CD14-positive monocyte (primary cell): ENCODE data around the gene FAM83G. TPM values are rescaled to one million over a fixed set of nuclear protein-coding genes. Genes with fewer than 3 reads are reported as not detected.
A peak's percentile ranks its signal among the peaks of the same experiment; 100 is the strongest.

Source experiments
- DNase-seq, 3 donors: peaks; one replicate each; pipeline ENCODE4 v3.0.0-alpha.2; 2011 to 2022
- H2AFZ ChIP-seq: 2 replicates; pipeline ENCODE4 v1.6.0; 2012; ENCODE audit warnings: mild to moderate bottlenecking, low read depth, low read length, inconsistent platforms; ENCODE audit not compliant: insufficient read depth, poor library complexity, severe bottlenecking
- H3K27ac ChIP-seq, 2 donors: 1 replicate in 1 of 2; 2 replicates in 1 of 2; pipeline ENCODE4 v1.5.1; 2012 to 2013; ENCODE audit warnings: low read length in 2 of 2, control low read depth in 1 of 2, inconsistent platforms in 1 of 2, low read depth in 1 of 2, mild to moderate bottlenecking in 1 of 2
- H3K27me3 ChIP-seq, 2 donors: one replicate each; pipeline versions ENCODE4 v1.6.0 to v1.6.1; 2011 to 2013; ENCODE audit warnings: low read length in 2 of 2; ENCODE audit not compliant: control insufficient read depth in 2 of 2, insufficient read depth in 2 of 2
- H3K36me3 ChIP-seq, 2 donors: replicated peaks in 1 of 2; 1 replicate in 1 of 2; 2 replicates in 1 of 2; pipeline versions ENCODE4 v1.5.1 to v1.6.1; 2012 to 2013; ENCODE audit warnings: low read length in 2 of 2, control low read depth in 1 of 2, inconsistent platforms in 1 of 2, mild to moderate bottlenecking in 1 of 2; ENCODE audit not compliant: insufficient read depth in 2 of 2, control insufficient read depth in 1 of 2
- H3K4me1 ChIP-seq, 2 donors: 1 replicate in 1 of 2; 2 replicates in 1 of 2; pipeline versions ENCODE4 v1.5.1 to v1.6.1; 2012 to 2013; ENCODE audit warnings: low read length in 2 of 2, control low read depth in 1 of 2, inconsistent platforms in 1 of 2, mild to moderate bottlenecking in 1 of 2, moderate library complexity in 1 of 2; ENCODE audit not compliant: insufficient read depth in 2 of 2, control insufficient read depth in 1 of 2
- H3K4me2 ChIP-seq: replicated peaks from 2 replicates; pipeline ENCODE3; 2012; ENCODE audit warnings: low read length, moderate library complexity, mild to moderate bottlenecking; ENCODE audit not compliant: poor library complexity, severe bottlenecking; ENCODE audit errors: extremely low read depth
- H3K4me3 ChIP-seq, 3 experiments: fragments of 200-600 bp in 1 of 3; sonication (generic) in 1 of 3; replicated peaks in 1 of 3; 1 replicate in 2 of 3; 2 replicates in 1 of 3; pipeline ENCODE4 v1.5.1; 2011 to 2013; ENCODE audit warnings: low read length in 3 of 3, mild to moderate bottlenecking in 3 of 3, control low read depth in 2 of 3, low read depth in 2 of 3, inconsistent platforms in 1 of 3, moderate library complexity in 1 of 3
- H3K79me2 ChIP-seq: 2 replicates; pipeline ENCODE4 v1.6.0; 2012; ENCODE audit warnings: mild to moderate bottlenecking, control low read depth, inconsistent platforms, low read length, moderate library complexity; ENCODE audit not compliant: insufficient read depth
- H3K9ac ChIP-seq: 2 replicates; pipeline ENCODE4 v1.6.0; 2017; ENCODE audit warnings: low read length, mild to moderate bottlenecking; ENCODE audit not compliant: insufficient read depth, poor library complexity, severe bottlenecking
- H3K9me3 ChIP-seq, 2 donors: replicated peaks in 1 of 2; 1 replicate in 1 of 2; 2 replicates in 1 of 2; pipeline versions ENCODE4 v1.5.1 to v1.6.1; 2012 to 2013; ENCODE audit warnings: low read length in 2 of 2, control low read depth in 1 of 2; ENCODE audit not compliant: control insufficient read depth in 1 of 2, insufficient read depth in 1 of 2
- H4K20me1 ChIP-seq: 2 replicates; pipeline ENCODE4 v1.6.0; 2012; ENCODE audit warnings: mild to moderate bottlenecking, low read length, control low read depth, moderate library complexity; ENCODE audit not compliant: insufficient read depth
- H3K27ac Mint-ChIP-seq, 7 donors: one replicate each; pipeline ENCODE4 v1.8.0; 2020; ENCODE audit warnings: mild to moderate bottlenecking in 7 of 7, mixed read lengths in 7 of 7, moderate library complexity in 6 of 7, inconsistent platforms in 2 of 7
- H3K27me3 Mint-ChIP-seq, 3 donors: one replicate each; pipeline ENCODE4 v1.8.0; 2021 to 2022; ENCODE audit warnings: low read depth in 3 of 3, mild to moderate bottlenecking in 3 of 3, mixed read lengths in 3 of 3, moderate library complexity in 3 of 3, inconsistent platforms in 1 of 3
- H3K36me3 Mint-ChIP-seq, 2 donors: one replicate each; pipeline ENCODE4 v1.8.0; 2020; ENCODE audit warnings: mixed read lengths in 2 of 2, inconsistent platforms in 1 of 2, mild to moderate bottlenecking in 1 of 2
- H3K4me1 Mint-ChIP-seq: one replicate; pipeline ENCODE4 v1.8.0; 2020; ENCODE audit warnings: mild to moderate bottlenecking, mixed read lengths
- H3K4me3 Mint-ChIP-seq, 2 donors: one replicate each; pipeline ENCODE4 v1.8.0; 2020; ENCODE audit warnings: mild to moderate bottlenecking in 2 of 2, mixed read lengths in 2 of 2, moderate library complexity in 1 of 2
- H3K9me3 Mint-ChIP-seq, 7 donors: one replicate each; pipeline ENCODE4 v1.8.0; 2020 to 2022; ENCODE audit warnings: mixed read lengths in 7 of 7, mild to moderate bottlenecking in 6 of 7, moderate library complexity in 6 of 7, inconsistent platforms in 2 of 7
- WGBS: methylation state at CpG from one replicate; pipeline ENCODE4 v1.1.5; 2013; ENCODE audit warnings: missing lambda C conversion rate; ENCODE audit not compliant: insufficient coverage; 5-methylcytosine and 5-hydroxymethylcytosine counted together
- intact Hi-C, 2 donors: fragments of 100-400 bp; cut with micrococcal nuclease; formaldehyde crosslinking; loops; one replicate each; pipeline versions ENCODE4 v1.15.0 to v1.15.1; 2023
- polyA plus RNA-seq, 3 donors: library from polyadenylated mRNA; depleted of rRNA in 1 of 3; unstranded in 2 of 3; stranded (reverse) in 1 of 3; fragments of 300-500 nt in 2 of 3; fragments of >200 nt in 1 of 3; fragmentation: Illumina TruSeq in 2 of 3; gene quantifications; 1 replicate in 2 of 3; 2 replicates in 1 of 3; pipeline ENCODE4 v1.2.3, GENCODE V29; 2012 to 2021
- TF ChIP-seq, protein P1 (sequence below): fragments of 200-600 bp; IDR thresholded peaks from one replicate; pipeline ENCODE4 v1.8.0; 2022; ENCODE audit warnings: antibody characterized with exemption, mild to moderate bottlenecking

The FAM83G gene
- polyA plus RNA-seq, 3 donors: 0.04 to 0.17 (median 0.08) TPM

- Histone ChIP-seq H2AFZ (no peak overlapping the region), H3K4me3 (no peak overlapping the region), H3K9ac (no peak overlapping the region), H4K20me1 (no peaks in the 10 kb centered on the region), H3K4me2 (no peak overlapping the region), H3K27me3 (no peaks in the 10 kb centered on the region), H3K9me3 (no peaks in the 10 kb centered on the region), H3K4me1 (peaks cover 18 to 20% of the 10 kb centered on the region in 2 donors), H3K79me2 (no peaks in the 10 kb centered on the region), H3K27ac (no peak overlapping the region), H3K36me3 (no peaks in the 10 kb centered on the region)
- TF ChIP-seq, protein P1, sequence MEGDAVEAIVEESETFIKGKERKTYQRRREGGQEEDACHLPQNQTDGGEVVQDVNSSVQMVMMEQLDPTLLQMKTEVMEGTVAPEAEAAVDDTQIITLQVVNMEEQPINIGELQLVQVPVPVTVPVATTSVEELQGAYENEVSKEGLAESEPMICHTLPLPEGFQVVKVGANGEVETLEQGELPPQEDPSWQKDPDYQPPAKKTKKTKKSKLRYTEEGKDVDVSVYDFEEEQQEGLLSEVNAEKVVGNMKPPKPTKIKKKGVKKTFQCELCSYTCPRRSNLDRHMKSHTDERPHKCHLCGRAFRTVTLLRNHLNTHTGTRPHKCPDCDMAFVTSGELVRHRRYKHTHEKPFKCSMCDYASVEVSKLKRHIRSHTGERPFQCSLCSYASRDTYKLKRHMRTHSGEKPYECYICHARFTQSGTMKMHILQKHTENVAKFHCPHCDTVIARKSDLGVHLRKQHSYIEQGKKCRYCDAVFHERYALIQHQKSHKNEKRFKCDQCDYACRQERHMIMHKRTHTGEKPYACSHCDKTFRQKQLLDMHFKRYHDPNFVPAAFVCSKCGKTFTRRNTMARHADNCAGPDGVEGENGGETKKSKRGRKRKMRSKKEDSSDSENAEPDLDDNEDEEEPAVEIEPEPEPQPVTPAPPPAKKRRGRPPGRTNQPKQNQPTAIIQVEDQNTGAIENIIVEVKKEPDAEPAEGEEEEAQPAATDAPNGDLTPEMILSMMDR: no peak
- Mint-ChIP-seq H3K27me3 (peaks cover 2 to 7% (median 4%) of the 10 kb centered on the region in 3 donors), H3K9me3 (peaks cover 0 to 2% (median 0%) of the 10 kb centered on the region in 7 donors), H3K36me3 (no peaks in the 10 kb centered on the region), H3K4me1 (peaks cover 24% of the 10 kb centered on the region), H3K4me3 (no peak overlapping the region), H3K27ac (no peak overlapping the region)
- WGBS: 100% methylated on average over 1 of the region's 7 CpGs
- DNase-seq: no peak
- intact Hi-C loops: loop anchor here in 1 of 2 donors (10.0 kb wide), 1 partner anchor 57 kb away; no protein-coding TSS in a partner anchor
Measured at GRCh38 chr17:18971801-18972200, 32.8 kb downstream of the FAM83G start.

GRCh38 chr17:18970582-18971480, 33.7 kb downstream of the FAM83G start:
- Histone ChIP-seq H3K9ac (peak overlapping the region; percentile 15), H3K27ac (no peak overlapping the region), H3K4me2 (no peak overlapping the region), H4K20me1 (no peaks in the 10 kb centered on the region), H3K79me2 (no peaks in the 10 kb centered on the region), H3K36me3 (no peaks in the 10 kb centered on the region), H3K27me3 (no peaks in the 10 kb centered on the region), H3K4me3 (no peak overlapping the region), H2AFZ (no peak overlapping the region), H3K9me3 (no peaks in the 10 kb centered on the region), H3K4me1 (peaks cover 18 to 20% of the 10 kb centered on the region in 2 donors)
- peaks cover 24% of the 10 kb centered on the region for H3K4me1 Mint-ChIP-seq
- 92% methylated on average over 21 of the region's 28 CpGs for WGBS
- H3K27me3 Mint-ChIP-seq: peaks cover 2 to 7% (median 4%) of the 10 kb centered on the region in 3 donors
- H3K36me3 Mint-ChIP-seq: no peaks in the 10 kb centered on the region
- intact Hi-C loops: loop anchor here in 1 of 2 donors (10.0 kb wide), 1 partner anchor 56 kb away; no protein-coding TSS in a partner anchor
- no peak overlapping the region for H3K27ac Mint-ChIP-seq
- H3K4me3 Mint-ChIP-seq: no peak overlapping the region
- H3K9me3 Mint-ChIP-seq: peaks cover 0 to 2% (median 0%) of the 10 kb centered on the region in 7 donors
- TF ChIP-seq, protein P1: no peak
- no peak for DNase-seq
